ENCODE data around the gene RGS3.

RGS3 gene

GRCh38 chr9:113427629-113428028 is 35.9 kb upstream of the RGS3 start:
- no peak for TF ChIP-seq REST (IDR thresholded peaks at IDR 0.05; ENCODE audit: insufficient replicate concordance, low read depth)
- no peak for TF ChIP-seq SPI1 (IDR thresholded peaks at IDR 0.05; ENCODE audit: borderline replicate concordance, low read depth)
- no peak for TF ChIP-seq GABPA (IDR thresholded peaks at IDR 0.05; ENCODE audit: low read depth)
- no peak for TF ChIP-seq POLR2AphosphoS5 (IDR thresholded peaks at IDR 0.05; ENCODE audit: low read depth)
- no peak for TF ChIP-seq CTCF (IDR thresholded peaks at IDR 0.05; ENCODE audit: insufficient read depth, low read length)
- no peak overlapping the region for H3K27ac ChIP-seq (replicated peaks)
- peak in 1 of 2 experiments; percentile 24 for DNase-seq (ENCODE audit: low read depth in 1 of 2, low spot score in 1 of 2)

GRCh38 chr9:113428062-113428615 is 35.4 kb upstream of the RGS3 start:
- DNase-seq (ENCODE audit: low read depth in 1 of 2, low spot score in 1 of 2) = no peak
- TF ChIP-seq POLR2AphosphoS5 (IDR thresholded peaks at IDR 0.05; ENCODE audit: low read depth) (no peak), SPI1 (IDR thresholded peaks at IDR 0.05; ENCODE audit: borderline replicate concordance, low read depth) (no peak)
- H3K27me3 ChIP-seq (ENCODE audit: insufficient read depth, poor library complexity, severe bottlenecking) = no peaks in the 10 kb centered on the region

More at GRCh38 chr9:113427629-113428028, 35.9 kb upstream of the RGS3 start:
- Histone ChIP-seq H3K4me3 (replicated peaks; ENCODE audit: insufficient read depth, low read length) (no peak overlapping the region), H3K27me3 (ENCODE audit: insufficient read depth, poor library complexity, severe bottlenecking) (no peaks in the 10 kb centered on the region)

GRCh38 chr9:113431191-113431590 is 32.3 kb upstream of the RGS3 start:
- H3K4me3 ChIP-seq (replicated peaks; ENCODE audit: insufficient read depth, low read length) = no peak overlapping the region

More at GRCh38 chr9:113428062-113428615, 35.4 kb upstream of the RGS3 start:
- Histone ChIP-seq H3K4me3 (replicated peaks; ENCODE audit: insufficient read depth, low read length) (no peak overlapping the region), H3K27ac (replicated peaks) (no peak overlapping the region)

More at GRCh38 chr9:113431191-113431590, 32.3 kb upstream of the RGS3 start:
- DNase-seq (ENCODE audit: low read depth in 1 of 2, low spot score in 1 of 2) = no peak
- Histone ChIP-seq H3K27ac (replicated peaks) (no peak overlapping the region), H3K27me3 (ENCODE audit: insufficient read depth, poor library complexity, severe bottlenecking) (no peaks in the 10 kb centered on the region)
- TF ChIP-seq CTCF (IDR thresholded peaks at IDR 0.05; ENCODE audit: insufficient read depth, low read length) (no peak), POLR2AphosphoS5 (IDR thresholded peaks at IDR 0.05; ENCODE audit: low read depth) (no peak), SPI1 (IDR thresholded peaks at IDR 0.05; ENCODE audit: borderline replicate concordance, low read depth) (no peak), GABPA (IDR thresholded peaks at IDR 0.05; ENCODE audit: low read depth) (no peak), REST (IDR thresholded peaks at IDR 0.05; ENCODE audit: insufficient replicate concordance, low read depth) (no peak)
